LNCaP clone FGC (cell line): ENCODE measurements around the gene ZNF100.
"Not testable (repeated sequence)": the region's sequence is repeated elsewhere in the genome, so short reads cannot be mapped to it uniquely, and the experiment has no call there.

Source experiments
- DNase-seq: peaks from one replicate; pipeline ENCODE4 v3.0.0-alpha.2; 2011; ENCODE audit warnings: low read depth
- H3K4me3 ChIP-seq: 2 replicates; pipeline ENCODE4 v1.5.1; 2011; ENCODE audit warnings: mild to moderate bottlenecking, low read depth, low read length, control low read depth
- CTCF ChIP-seq: IDR thresholded peaks from 2 replicates; pipeline ENCODE4 v1.5.1; 2012; ENCODE audit warnings: mild to moderate bottlenecking; ENCODE audit not compliant: control insufficient read depth, insufficient read depth; ENCODE audit errors: extremely low read depth

Gene ZNF100

DNA sequence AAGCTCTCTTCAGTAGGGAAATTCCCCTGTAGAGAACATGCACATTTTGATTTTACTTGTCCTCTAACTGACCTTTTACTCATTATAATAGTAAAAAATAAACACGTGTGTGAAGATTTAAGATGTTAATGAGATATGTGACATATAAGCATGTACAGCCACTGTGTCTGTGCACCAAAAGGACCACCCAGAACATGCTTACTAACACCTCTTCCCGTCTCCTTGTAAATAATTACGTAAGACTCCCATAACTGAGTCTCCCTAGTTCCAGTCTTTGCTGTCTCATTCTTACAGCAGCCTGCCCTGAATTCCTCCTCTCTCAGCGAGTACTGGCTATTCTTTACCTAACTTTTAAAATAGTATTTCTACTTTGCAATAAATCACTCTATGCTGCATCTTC lies 53.6 kb downstream of the ZNF100 start:
- no peak overlapping the region for H3K4me3 ChIP-seq
- DNase-seq, result no peak
- TF ChIP-seq CTCF, result no peak

DNA sequence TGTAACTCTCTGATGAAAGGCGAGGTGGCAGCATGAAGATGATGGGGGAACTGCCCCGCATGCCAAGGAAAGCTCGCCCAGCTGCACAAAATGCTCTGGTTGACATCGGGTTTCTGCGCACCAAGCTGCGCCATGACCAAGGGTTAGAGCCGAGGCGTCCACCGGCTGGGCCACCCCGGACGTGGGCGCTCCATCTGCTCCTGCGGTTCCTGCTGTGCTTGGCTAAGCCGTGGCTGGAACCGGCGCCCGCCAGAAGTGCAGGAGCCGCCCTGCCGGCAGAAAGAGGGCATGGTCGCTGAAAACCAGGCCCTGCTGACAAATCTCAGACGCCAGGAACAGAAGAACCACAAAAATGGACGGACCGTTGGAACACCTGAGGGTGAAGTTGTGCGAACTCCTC lies 57.9 kb downstream of the ZNF100 start:
- DNase-seq, result no peak
- 0 out of 2 replicates have a peak, but pooled peaks have one; percentile 5 for TF ChIP-seq CTCF
- no peak overlapping the region for H3K4me3 ChIP-seq

GRCh38 chr19:21707878-21708277 lies 59.5 kb downstream of the ZNF100 start:
- DNase-seq, H3K4me3 ChIP-seq: not testable (repeated sequence)

DNA sequence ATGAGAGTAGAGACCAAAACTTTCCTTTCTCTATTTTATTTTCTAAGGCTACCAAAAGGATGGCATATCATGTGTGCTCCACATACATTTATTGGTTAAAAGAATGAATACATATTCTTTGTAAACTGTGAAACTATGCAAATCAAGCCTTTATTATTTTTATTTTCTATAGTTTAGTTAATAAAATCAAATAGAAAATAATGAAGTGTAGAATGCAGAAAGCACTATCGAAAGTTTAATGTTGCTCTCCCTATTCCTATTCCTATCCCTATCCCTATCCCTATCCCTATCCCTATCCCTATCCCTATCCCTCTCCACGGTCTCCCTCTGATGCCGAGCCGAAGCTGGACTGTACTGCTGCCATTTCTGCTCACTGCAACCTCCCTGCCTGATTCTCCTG lies 60.3 kb downstream of the ZNF100 start:
- H3K4me3 ChIP-seq, result no peak overlapping the region
- no peak for TF ChIP-seq CTCF
- no peak for DNase-seq

- no peak for DNase-seq
- no peak overlapping the region for H3K4me3 ChIP-seq
- TF ChIP-seq CTCF, result no peak
Observed at GRCh38 chr19:21705393-21705792, 62.0 kb downstream of the ZNF100 start.

GRCh38 chr19:21704320-21704719 lies 63.1 kb downstream of the ZNF100 start:
- H3K4me3 ChIP-seq, result no peak overlapping the region

GRCh38 chr19:21699197-21699596 lies 68.2 kb downstream of the ZNF100 start:
- TF ChIP-seq CTCF, result no peak
- no peak for DNase-seq
- no peak overlapping the region for H3K4me3 ChIP-seq

More at GRCh38 chr19:21704320-21704719, 63.1 kb downstream of the ZNF100 start:
- no peak for DNase-seq
- no peak for TF ChIP-seq CTCF
